GM18526 (cell line): ENCODE data around the gene ARFGEF3.

Experiments
- POLR2A ChIP-seq: IDR thresholded peaks from 3 replicates; pipeline ENCODE4 v1.6.1; 2011; ENCODE audit not compliant: insufficient read length; ENCODE audit errors: extremely low read depth

ARFGEF3 gene, protein sequence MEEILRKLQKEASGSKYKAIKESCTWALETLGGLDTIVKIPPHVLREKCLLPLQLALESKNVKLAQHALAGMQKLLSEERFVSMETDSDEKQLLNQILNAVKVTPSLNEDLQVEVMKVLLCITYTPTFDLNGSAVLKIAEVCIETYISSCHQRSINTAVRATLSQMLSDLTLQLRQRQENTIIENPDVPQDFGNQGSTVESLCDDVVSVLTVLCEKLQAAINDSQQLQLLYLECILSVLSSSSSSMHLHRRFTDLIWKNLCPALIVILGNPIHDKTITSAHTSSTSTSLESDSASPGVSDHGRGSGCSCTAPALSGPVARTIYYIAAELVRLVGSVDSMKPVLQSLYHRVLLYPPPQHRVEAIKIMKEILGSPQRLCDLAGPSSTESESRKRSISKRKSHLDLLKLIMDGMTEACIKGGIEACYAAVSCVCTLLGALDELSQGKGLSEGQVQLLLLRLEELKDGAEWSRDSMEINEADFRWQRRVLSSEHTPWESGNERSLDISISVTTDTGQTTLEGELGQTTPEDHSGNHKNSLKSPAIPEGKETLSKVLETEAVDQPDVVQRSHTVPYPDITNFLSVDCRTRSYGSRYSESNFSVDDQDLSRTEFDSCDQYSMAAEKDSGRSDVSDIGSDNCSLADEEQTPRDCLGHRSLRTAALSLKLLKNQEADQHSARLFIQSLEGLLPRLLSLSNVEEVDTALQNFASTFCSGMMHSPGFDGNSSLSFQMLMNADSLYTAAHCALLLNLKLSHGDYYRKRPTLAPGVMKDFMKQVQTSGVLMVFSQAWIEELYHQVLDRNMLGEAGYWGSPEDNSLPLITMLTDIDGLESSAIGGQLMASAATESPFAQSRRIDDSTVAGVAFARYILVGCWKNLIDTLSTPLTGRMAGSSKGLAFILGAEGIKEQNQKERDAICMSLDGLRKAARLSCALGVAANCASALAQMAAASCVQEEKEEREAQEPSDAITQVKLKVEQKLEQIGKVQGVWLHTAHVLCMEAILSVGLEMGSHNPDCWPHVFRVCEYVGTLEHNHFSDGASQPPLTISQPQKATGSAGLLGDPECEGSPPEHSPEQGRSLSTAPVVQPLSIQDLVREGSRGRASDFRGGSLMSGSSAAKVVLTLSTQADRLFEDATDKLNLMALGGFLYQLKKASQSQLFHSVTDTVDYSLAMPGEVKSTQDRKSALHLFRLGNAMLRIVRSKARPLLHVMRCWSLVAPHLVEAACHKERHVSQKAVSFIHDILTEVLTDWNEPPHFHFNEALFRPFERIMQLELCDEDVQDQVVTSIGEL (N-terminal part only)

DNA sequence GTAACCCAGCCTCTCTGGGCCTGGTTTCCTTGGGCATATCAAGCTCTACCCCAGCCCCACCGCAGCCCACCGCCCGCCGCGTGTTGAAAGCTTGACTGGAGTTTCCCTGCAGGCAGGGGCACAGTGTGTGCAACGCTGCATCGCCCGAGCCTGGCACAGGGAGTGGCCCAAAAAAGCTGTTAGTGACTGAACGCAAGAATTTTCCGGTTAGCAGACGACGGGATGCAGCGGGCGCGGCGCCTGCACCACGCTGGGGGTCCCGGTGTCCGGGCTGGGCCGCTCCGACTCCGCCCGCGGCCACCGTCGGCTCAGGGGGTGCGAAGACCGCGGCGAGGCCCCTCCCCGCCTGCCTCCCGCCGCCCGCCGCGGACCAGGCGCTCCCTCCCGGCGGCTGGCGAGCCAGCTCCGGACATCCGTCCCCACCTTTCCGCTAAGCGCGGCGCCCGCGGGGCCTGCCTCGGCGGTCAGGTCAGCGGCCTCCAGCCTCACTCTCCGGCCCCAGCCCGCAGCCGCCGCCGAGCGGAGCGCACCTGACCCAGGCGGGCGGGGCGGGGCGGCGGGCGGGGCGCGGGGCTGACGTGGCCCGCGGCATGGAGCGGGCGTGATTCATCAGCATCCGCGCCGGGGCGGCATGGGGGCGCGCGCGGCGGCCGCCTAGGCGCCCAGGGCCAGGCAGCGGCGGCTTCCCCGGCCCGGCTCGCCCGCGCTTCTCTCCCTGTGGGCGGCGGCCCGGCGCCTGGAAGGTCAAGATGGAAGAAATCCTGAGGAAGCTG, at the start of gene ARFGEF3:
Gene ARFGEF3 (plus strand): TSS at position 602 of the 773 bp plus-strand sequence. CDS start 148 bp downstream, at position 750.
- no peak for TF ChIP-seq POLR2A

GRCh38 chr6:138113588-138114210, 48.0 kb upstream of the ARFGEF3 start:
- no peak for TF ChIP-seq POLR2A

DNA sequence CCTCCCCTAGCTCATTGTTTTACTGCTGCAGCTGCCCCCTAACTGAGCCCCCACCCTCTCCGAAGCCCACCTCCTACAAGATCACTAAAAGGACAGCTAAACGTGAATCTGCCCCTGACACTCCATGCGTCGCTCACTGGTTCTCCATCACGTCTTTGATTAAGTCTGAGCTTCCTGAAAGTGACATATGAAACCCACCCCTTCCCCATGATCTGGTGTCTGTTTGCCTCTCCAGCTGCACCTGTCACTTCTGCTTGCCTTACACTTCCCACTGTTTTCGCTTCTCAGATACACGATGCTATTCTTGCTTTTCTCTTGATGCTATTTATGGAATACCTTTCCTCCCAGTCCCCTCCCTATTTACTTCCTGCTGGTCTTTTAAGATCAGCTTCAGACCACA, 46.5 kb upstream of the ARFGEF3 start:
- no peak for TF ChIP-seq POLR2A

- TF ChIP-seq POLR2A: no peak
Observed at GRCh38 chr6:138115877-138116660, 45.7 kb upstream of the ARFGEF3 start.

DNA sequence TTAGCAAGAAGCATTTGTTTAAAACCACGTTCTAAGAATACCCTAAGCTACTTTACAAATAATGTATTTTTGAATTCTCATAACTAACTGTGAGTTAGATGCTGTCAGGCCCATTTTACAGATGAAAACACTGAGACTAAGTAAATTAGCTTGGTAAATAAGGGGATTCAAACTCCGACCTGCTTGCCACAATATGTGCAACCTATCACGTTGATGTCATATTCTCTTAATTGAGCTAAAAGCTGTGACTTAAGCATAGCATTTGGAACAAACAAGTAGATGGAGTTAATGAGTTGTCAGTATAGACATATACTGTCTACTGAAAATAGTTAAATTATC, 45.1 kb upstream of the ARFGEF3 start:
- no peak for TF ChIP-seq POLR2A

- no peak for TF ChIP-seq POLR2A
Observed at GRCh38 chr6:138117376-138117914, 44.3 kb upstream of the ARFGEF3 start.

- no peak for TF ChIP-seq POLR2A
Observed at GRCh38 chr6:138119976-138120375, 41.8 kb upstream of the ARFGEF3 start.

- TF ChIP-seq POLR2A: no peak
Observed at GRCh38 chr6:138124096-138124495, 37.6 kb upstream of the ARFGEF3 start.

DNA sequence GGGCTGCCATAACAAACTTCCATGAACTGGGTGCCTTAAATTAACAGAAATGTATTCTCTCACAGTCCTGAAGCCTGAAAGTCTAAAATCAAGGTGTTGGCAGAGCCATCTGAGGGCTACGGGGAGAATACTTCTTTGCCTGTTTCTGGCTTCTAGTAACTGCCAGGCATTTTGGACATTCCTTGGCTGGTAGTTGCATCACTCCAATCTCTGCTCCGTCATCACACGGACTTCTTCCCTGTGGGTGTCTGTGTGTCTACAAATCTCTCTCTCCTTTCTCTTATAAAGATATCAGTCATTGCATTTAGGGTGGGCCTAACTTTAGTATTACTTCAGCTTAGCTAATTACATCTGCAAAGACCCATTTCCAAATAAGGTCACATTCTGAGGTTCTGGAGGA, 33.6 kb upstream of the ARFGEF3 start:
- no peak for TF ChIP-seq POLR2A

- no peak for TF ChIP-seq POLR2A
Observed at GRCh38 chr6:138129190-138129589, 32.5 kb upstream of the ARFGEF3 start.

GRCh38 chr6:138142806-138143205, 18.9 kb upstream of the ARFGEF3 start:
- TF ChIP-seq POLR2A: no peak

DNA sequence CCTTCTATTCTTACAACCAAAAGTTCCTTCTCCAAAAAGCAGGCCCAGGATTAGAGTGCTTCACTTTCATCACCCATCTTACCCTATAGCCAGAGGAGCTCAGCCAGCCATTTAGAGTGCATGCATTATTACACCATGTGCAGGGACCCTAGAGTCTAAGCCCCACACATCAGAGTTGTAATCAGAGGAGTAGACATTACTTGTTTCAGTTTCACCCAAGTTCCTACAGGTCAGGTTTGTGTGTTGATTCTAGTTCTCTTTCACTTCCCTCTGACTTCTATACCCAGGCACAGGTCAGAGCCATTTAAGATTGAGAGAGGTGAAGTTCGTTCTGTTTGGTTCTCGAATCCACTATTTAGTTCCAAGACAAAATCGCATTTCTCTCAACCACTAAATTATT, 16.3 kb upstream of the ARFGEF3 start:
- no peak for TF ChIP-seq POLR2A

- TF ChIP-seq POLR2A: no peak
Observed at GRCh38 chr6:138146544-138146943, 15.2 kb upstream of the ARFGEF3 start.
